ENCODE data around the gene FRAS1. TPM values are rescaled to one million over a fixed set of nuclear protein-coding genes. Genes with fewer than 3 reads are reported as not detected.

Gene FRAS1
- total and polyA plus RNA-seq, 2 donors (not counting 3 experiments of a cell fraction or from before 2014, with no cell fraction given) = 1.4 to 3.6 TPM

- Histone ChIP-seq H3K9me1 (replicated peaks; ENCODE audit: control insufficient read depth, extremely low read depth, insufficient read depth, low read length) (no peaks in the 10 kb centered on the region), H3K27ac (ENCODE audit: insufficient read depth, low read depth, low read length) (no peak overlapping the region), H3K9ac (replicated peaks; ENCODE audit: extremely low read depth, insufficient read depth, low read length) (no peak overlapping the region), H4K20me1 (replicated peaks; ENCODE audit: control insufficient read depth, extremely low read depth, insufficient read depth, low read length) (no peaks in the 10 kb centered on the region), H3K4me2 (ENCODE audit: insufficient read depth, low read length) (no peak overlapping the region), H2AFZ (ENCODE audit: low read depth, low read length) (no peak overlapping the region), H3K36me3 (ENCODE audit: control insufficient read depth in 2 of 2, extremely low read depth in 1 of 2, insufficient read depth in 2 of 2, low read length in 2 of 2) (no peaks in the 10 kb centered on the region), H3K4me3 (replicated peaks in 1 of 3; ENCODE audit: insufficient read depth in 1 of 3, low read depth in 1 of 3, low read length in 3 of 3) (no peak overlapping the region), H3K79me2 (ENCODE audit: control insufficient read depth, insufficient read depth, low read length) (no peaks in the 10 kb centered on the region), H3K9me3 (replicated peaks; ENCODE audit: control insufficient read depth, insufficient read depth, low read length) (no peaks in the 10 kb centered on the region), H3K27me3 (ENCODE audit: control insufficient read depth in 2 of 2, insufficient read depth in 2 of 2, low read length in 2 of 2) (peaks cover 0 to 4% of the 10 kb centered on the region in 2 experiments), H3K4me1 (ENCODE audit: control insufficient read depth, extremely low read depth, insufficient read depth, low read length) (no peaks in the 10 kb centered on the region)
- POLR2A ChIA-PET = no interaction called here
- no peak for DNase-seq (ENCODE audit: low read depth, low spot score)
- CTCF ChIA-PET = interaction anchor here (1.0 kb wide), 1 partner anchor 20 kb away, joined by 3 read pairs; no protein-coding TSS in a partner anchor
- no peak for TF ChIP-seq GATA2 (IDR thresholded peaks at IDR 0.05; ENCODE audit: insufficient read depth, insufficient read length, low read depth, low read length)
- no peak for TF ChIP-seq POLR2A (IDR thresholded peaks at IDR 0.05; ENCODE audit: low read depth, low read length)
- TF ChIP-seq MYC (IDR thresholded peaks at IDR 0.05; ENCODE audit: low read depth, low read length) = no peak
- no peak for TF ChIP-seq POLR2AphosphoS5 (IDR thresholded peaks at IDR 0.05; ENCODE audit: insufficient read depth, low read depth, low read length)
- no peak for TF ChIP-seq JUN (IDR thresholded peaks at IDR 0.05; ENCODE audit: borderline replicate concordance, insufficient read depth, insufficient read length, low read depth)
- TF ChIP-seq, protein P1, sequence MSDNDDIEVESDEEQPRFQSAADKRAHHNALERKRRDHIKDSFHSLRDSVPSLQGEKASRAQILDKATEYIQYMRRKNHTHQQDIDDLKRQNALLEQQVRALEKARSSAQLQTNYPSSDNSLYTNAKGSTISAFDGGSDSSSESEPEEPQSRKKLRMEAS (IDR thresholded peaks at IDR 0.05; ENCODE audit: insufficient read depth, insufficient read length) = no peak
- TF ChIP-seq CTCF (IDR thresholded peaks at IDR 0.05; ENCODE audit: extremely low read depth in 1 of 2, insufficient read depth in 1 of 2, low read depth in 1 of 2, low read length in 2 of 2) = no peak
- no peak for TF ChIP-seq EZH2 (IDR thresholded peaks at IDR 0.05; ENCODE audit: borderline replicate concordance, low read depth, low read length, severe bottlenecking)
- no peak for TF ChIP-seq FOS (IDR thresholded peaks at IDR 0.05; ENCODE audit: borderline replicate concordance, insufficient read depth, low read length)
- BruUV-seq (replicated peaks) = no TSS peak
- FAIRE-seq = no peak
- intact Hi-C loops (cut with micrococcal nuclease) = no loop called here
- dilution Hi-C loops (cut with MboI; ENCODE audit: extremely low pct_ligation_motif_present, low sequenced_read_pairs) = no loop called here
These were observed 22.8 kb downstream of the FRAS1 start for GRCh38 chr4:78079726-78080430.

All from endothelial cell of umbilical vein (primary cell).